Measurements from ENCODE around the gene NDUFS3. TPM values are rescaled to one million over a fixed set of nuclear protein-coding genes. Genes with fewer than 3 reads are reported as not detected.

Gene NDUFS3
- polyA plus RNA-seq, 1 donor: 112 TPM

- Histone ChIP-seq H3K4me1 (ENCODE audit: control insufficient read depth, insufficient read depth, low read length) (no peaks in the 10 kb centered on the region), H3K27ac (ENCODE audit: low read length) (no peak overlapping the region), H3K4me3 (ENCODE audit: low read length) (no peak overlapping the region), H3K27me3 (ENCODE audit: control insufficient read depth, insufficient read depth, low read length) (no peaks in the 10 kb centered on the region), H3K9me3 (ENCODE audit: control insufficient read depth, low read depth, low read length) (no peaks in the 10 kb centered on the region), H3K36me3 (ENCODE audit: control insufficient read depth, insufficient read depth, low read length) (peaks cover 38% of the 10 kb centered on the region)
- 100% methylated on average over 1 of the region's 4 CpGs for WGBS (ENCODE audit: insufficient coverage, low lambda C conversion rate)
- DNase-seq: no peak
Measured at GRCh38 chr11:47571357-47571729, 7.5 kb upstream of the NDUFS3 start.

- no peaks in the 10 kb centered on the region for H3K4me1 ChIP-seq (ENCODE audit: control insufficient read depth, insufficient read depth, low read length)
- H3K27me3 ChIP-seq (ENCODE audit: control insufficient read depth, insufficient read depth, low read length): no peaks in the 10 kb centered on the region
- H3K27ac ChIP-seq (ENCODE audit: low read length): no peak overlapping the region
- no peaks in the 10 kb centered on the region for H3K9me3 ChIP-seq (ENCODE audit: control insufficient read depth, low read depth, low read length)
- peaks cover 38% of the 10 kb centered on the region for H3K36me3 ChIP-seq (ENCODE audit: control insufficient read depth, insufficient read depth, low read length)
- no CpG with 5 or more reads among the region's 1 CpG for WGBS (ENCODE audit: insufficient coverage, low lambda C conversion rate)
- H3K4me3 ChIP-seq (ENCODE audit: low read length): no peak overlapping the region
- DNase-seq: no peak
Measured at GRCh38 chr11:47571895-47572294, 7.0 kb upstream of the NDUFS3 start.

DNA sequence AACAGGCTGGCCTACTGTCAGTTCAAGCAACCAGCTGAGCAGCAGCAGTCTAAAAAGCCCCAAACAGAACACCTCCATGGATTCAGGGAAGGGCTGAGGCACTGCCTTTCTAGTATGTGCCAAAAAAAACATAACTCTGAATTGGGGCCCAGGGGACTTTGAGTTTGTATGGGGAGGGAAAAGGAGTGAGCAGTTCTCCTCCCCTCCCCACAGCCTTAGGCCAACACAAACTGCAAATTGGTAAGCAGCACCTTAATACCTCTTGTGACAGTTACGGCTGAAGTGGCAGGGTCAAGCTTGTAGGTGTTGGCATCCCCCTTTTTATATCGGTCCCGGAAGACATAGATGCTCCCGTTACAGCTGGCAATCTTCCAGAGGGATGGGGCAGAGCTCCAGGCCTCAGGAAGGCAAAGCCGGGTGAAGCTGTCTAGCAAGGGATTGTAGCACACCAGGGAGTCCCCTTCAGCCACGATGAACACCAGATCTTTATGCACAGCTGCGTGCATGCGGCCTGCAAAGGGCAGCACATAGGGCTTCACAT lies 6.1 kb upstream of the NDUFS3 start:
- Histone ChIP-seq H3K27me3 (ENCODE audit: control insufficient read depth, insufficient read depth, low read length) (no peaks in the 10 kb centered on the region), H3K4me3 (ENCODE audit: low read length) (no peak overlapping the region), H3K27ac (ENCODE audit: low read length) (no peak overlapping the region), H3K4me1 (ENCODE audit: control insufficient read depth, insufficient read depth, low read length) (peaks cover 3% of the 10 kb centered on the region), H3K36me3 (ENCODE audit: control insufficient read depth, insufficient read depth, low read length) (peaks cover 45% of the 10 kb centered on the region), H3K9me3 (ENCODE audit: control insufficient read depth, low read depth, low read length) (no peaks in the 10 kb centered on the region)
- no peak for DNase-seq
- no CpG with 5 or more reads among the region's 8 CpGs for WGBS (ENCODE audit: insufficient coverage, low lambda C conversion rate)

DNA sequence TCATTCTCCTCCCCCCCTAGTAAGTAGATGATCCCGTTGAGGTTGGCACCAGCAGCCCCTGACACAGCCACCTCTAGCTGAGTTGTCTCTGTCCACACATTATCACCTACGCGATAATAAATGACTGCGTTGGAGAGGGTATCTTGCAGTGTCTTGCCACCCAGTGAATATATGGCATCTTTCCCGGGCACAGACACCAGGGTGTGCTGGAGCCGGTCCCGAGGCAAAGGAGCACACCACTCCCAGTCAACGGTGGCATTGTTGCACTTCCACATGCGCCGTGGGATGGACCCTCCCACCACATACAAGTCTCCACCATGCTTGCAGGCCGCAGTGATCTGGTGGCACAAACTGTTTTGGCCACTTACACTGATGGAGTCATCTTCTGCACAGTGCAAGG lies 5.6 kb upstream of the NDUFS3 start:
- no peaks in the 10 kb centered on the region for H3K27me3 ChIP-seq (ENCODE audit: control insufficient read depth, insufficient read depth, low read length)
- peaks cover 45% of the 10 kb centered on the region for H3K36me3 ChIP-seq (ENCODE audit: control insufficient read depth, insufficient read depth, low read length)
- no peak overlapping the region for H3K27ac ChIP-seq (ENCODE audit: low read length)
- WGBS (ENCODE audit: insufficient coverage, low lambda C conversion rate): no CpG with 5 or more reads among the region's 11 CpGs
- no peaks in the 10 kb centered on the region for H3K9me3 ChIP-seq (ENCODE audit: control insufficient read depth, low read depth, low read length)
- DNase-seq: no peak
- H3K4me1 ChIP-seq (ENCODE audit: control insufficient read depth, insufficient read depth, low read length): peaks cover 7% of the 10 kb centered on the region
- H3K4me3 ChIP-seq (ENCODE audit: low read length): no peak overlapping the region

DNA sequence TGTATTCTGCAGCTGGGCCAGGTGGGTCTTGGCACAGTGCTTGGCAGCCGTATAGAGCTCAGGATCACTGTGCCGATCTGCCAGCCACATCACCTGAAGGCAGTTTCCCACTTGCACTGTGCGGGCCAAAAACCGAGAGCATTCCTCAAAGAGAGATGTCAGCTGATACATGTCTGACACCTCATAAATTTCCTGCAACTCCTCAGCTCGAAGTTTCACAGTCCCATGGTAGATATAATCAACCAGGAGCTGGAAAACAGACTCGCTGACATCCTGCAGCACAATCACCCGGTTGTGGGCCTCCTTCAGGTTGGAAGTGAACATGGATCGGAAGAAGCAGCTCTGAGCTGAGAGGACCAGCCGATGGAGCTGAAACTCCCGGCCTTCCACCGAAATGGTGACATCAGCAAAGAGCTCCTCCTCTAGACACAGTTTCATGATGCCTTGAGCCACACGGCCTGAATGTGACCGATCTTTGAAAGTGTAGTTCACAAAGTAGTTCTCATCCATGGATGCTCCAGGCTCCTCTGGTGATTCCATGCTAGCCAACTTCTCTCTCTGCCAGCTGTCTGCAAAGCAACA lies 1.3 kb upstream of the NDUFS3 start:
- Histone ChIP-seq H3K27me3 (ENCODE audit: control insufficient read depth, insufficient read depth, low read length) (no peaks in the 10 kb centered on the region), H3K4me3 (ENCODE audit: low read length) (no peak overlapping the region), H3K9me3 (ENCODE audit: control insufficient read depth, low read depth, low read length) (no peaks in the 10 kb centered on the region), H3K4me1 (ENCODE audit: control insufficient read depth, insufficient read depth, low read length) (peaks cover 15% of the 10 kb centered on the region), H3K36me3 (ENCODE audit: control insufficient read depth, insufficient read depth, low read length) (peaks cover 48% of the 10 kb centered on the region), H3K27ac (ENCODE audit: low read length) (no peak overlapping the region)
- WGBS (ENCODE audit: insufficient coverage, low lambda C conversion rate): no CpG with 5 or more reads among the region's 13 CpGs
- no peak for DNase-seq

DNA sequence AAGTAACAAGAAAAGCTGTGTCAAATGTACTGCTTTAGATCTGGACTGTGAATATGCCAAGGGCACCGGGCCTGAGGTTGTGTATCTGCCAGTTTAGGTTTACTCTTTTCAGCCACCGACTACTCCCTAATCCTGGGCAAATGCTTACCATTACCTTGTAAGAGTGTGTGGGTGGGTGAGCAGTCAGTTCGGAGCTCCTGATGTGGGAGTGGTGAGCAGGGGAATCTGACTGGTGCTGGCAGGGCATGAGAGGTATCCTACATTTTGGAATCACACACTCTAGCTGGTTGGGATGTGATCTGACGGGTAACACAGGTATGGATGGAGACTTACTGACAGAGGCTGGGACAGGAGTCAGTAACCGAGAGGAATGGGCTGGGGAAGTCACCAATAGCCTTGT lies 5.0 kb downstream of the NDUFS3 start:
- peaks cover 51% of the 10 kb centered on the region for H3K36me3 ChIP-seq (ENCODE audit: control insufficient read depth, insufficient read depth, low read length)
- H3K27ac ChIP-seq (ENCODE audit: low read length): no peak overlapping the region
- no peak for DNase-seq
- no peak overlapping the region for H3K4me3 ChIP-seq (ENCODE audit: low read length)
- peaks cover 22% of the 10 kb centered on the region for H3K4me1 ChIP-seq (ENCODE audit: control insufficient read depth, insufficient read depth, low read length)
- H3K9me3 ChIP-seq (ENCODE audit: control insufficient read depth, low read depth, low read length): no peaks in the 10 kb centered on the region
- no CpG with 5 or more reads among the region's 5 CpGs for WGBS (ENCODE audit: insufficient coverage, low lambda C conversion rate)
- no peaks in the 10 kb centered on the region for H3K27me3 ChIP-seq (ENCODE audit: control insufficient read depth, insufficient read depth, low read length)

DNA sequence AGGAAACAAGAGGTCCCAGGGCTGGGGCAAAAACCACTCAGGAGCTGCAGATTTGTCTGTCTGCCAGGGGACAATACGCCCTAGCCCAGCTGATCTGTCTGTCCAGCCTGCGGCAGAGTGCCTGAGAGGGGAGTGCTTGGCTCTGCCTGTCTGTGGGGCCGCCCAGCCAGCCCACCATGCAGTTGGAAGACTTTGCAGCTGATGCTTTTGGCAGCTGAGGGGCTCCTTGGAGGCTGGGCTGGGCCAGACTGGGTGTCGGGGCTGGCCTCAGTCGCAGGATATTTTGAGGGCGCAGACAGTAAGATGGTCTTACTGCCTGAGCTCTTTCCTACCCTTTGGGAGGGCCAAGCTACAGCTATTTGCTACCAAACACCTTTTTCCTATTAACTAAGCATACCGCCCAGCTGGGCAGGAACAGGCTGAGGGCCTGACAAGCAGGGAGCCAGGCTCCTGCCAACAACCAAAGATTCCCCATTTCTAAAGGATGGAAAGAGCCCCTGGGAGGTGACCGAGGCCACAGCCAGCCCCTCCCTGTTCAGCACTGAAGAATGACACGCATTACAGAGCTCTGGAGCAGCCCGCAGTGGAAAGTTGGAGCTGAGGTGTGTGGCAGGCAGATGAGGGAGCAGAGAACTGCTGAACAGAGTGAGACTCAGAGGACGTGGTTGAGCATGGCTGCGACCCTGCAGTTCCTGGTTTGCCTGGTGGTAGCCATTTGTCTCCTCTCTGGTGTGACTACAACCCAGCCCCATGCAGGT lies 7.4 kb downstream of the NDUFS3 start, which contains the start of gene FAM180B:
Gene FAM180B, plus strand, starts transcription at position 581 of the 758 bp plus-strand sequence. Its CDS starts 91 bp downstream, at position 672.
- Histone ChIP-seq H3K4me3 (ENCODE audit: low read length) (no peak within 1 kb of the TSS), H3K27ac (ENCODE audit: low read length) (peak within 1 kb of the TSS; percentile 60), H3K27me3 (ENCODE audit: control insufficient read depth, insufficient read depth, low read length) (peaks cover 4% of the 10 kb centered on the region), H3K9me3 (ENCODE audit: control insufficient read depth, low read depth, low read length) (peaks cover 5% of the 10 kb centered on the region), H3K4me1 (ENCODE audit: control insufficient read depth, insufficient read depth, low read length) (peaks cover 17% of the 10 kb centered on the region), H3K36me3 (ENCODE audit: control insufficient read depth, insufficient read depth, low read length) (peaks cover 38% of the 10 kb centered on the region)
- DNase-seq: no peak
- WGBS (ENCODE audit: insufficient coverage, low lambda C conversion rate): no CpG with 5 or more reads among the region's 12 CpGs

DNA sequence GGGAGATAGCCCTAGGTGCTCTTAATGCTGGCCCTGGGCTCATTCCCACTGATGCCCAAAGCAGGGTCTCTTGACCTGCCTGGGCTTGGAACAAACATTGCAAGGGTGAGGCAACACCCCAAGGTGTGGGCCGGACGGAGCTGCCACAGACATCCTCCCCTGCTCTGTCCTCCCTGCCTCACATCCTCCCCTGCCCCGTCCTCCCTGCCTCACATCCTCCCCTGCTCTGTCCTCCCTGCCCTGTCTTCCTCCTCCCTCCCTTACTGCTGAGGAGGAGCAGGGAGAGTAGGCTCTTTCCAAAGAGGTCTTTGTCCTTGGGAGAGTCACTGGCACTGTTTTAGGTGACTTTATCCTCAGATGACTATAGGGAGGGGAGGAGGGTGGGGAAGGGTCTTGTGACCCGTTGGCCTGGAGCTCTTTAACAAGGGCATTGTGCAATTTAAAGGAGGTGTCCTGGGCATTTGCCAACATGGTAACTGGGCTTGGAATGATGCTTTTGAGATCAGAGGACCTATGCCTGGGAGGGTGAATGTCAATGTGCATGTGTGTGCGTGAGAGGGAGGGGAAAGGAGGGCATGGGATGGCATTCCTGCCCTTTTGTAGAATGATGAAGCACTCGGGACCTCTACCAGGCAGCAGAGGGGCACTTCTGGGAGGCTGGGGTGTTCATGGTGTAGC lies 8.3 kb downstream of the NDUFS3 start:
- no CpG with 5 or more reads among the region's 6 CpGs for WGBS (ENCODE audit: insufficient coverage, low lambda C conversion rate)
- H3K27me3 ChIP-seq (ENCODE audit: control insufficient read depth, insufficient read depth, low read length): peaks cover 12% of the 10 kb centered on the region
- no peak for DNase-seq
- peaks cover 29% of the 10 kb centered on the region for H3K36me3 ChIP-seq (ENCODE audit: control insufficient read depth, insufficient read depth, low read length)
- no peak overlapping the region for H3K4me3 ChIP-seq (ENCODE audit: low read length)
- peak overlapping the region; percentile 60 for H3K27ac ChIP-seq (ENCODE audit: low read length)
- H3K4me1 ChIP-seq (ENCODE audit: control insufficient read depth, insufficient read depth, low read length): peaks cover 17% of the 10 kb centered on the region
- peaks cover 5% of the 10 kb centered on the region for H3K9me3 ChIP-seq (ENCODE audit: control insufficient read depth, low read depth, low read length)

- Histone ChIP-seq H3K27ac (ENCODE audit: low read length) (peak overlapping the region; percentile 64), H3K36me3 (ENCODE audit: control insufficient read depth, insufficient read depth, low read length) (peaks cover 23% of the 10 kb centered on the region)
Measured at GRCh38 chr11:47587723-47588326, 9.0 kb downstream of the NDUFS3 start.

DNA sequence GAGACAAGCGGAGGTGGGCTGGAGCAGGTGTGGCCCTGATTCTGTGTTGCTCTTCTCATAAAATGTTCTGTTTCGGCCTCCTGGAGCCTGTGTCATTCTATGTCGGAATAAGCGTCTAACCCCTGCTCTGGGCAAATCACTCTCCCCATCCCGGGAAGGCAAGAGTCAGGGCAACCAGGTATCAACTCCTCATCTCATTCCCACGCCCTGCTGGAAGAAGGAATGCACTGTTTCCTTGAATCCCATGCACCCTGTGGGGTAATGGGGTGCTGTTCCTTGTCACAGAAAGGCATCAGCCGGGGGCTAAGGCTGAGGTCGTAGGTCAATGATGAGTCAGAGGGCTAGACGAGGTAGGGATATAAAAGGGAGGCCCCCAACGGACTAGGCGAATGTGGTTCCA lies 10.2 kb downstream of the NDUFS3 start:
- Histone ChIP-seq H3K9me3 (ENCODE audit: control insufficient read depth, low read depth, low read length) (peaks cover 5% of the 10 kb centered on the region), H3K4me3 (ENCODE audit: low read length) (peak overlapping the region; percentile 49), H3K27ac (ENCODE audit: low read length) (no peak overlapping the region), H3K4me1 (ENCODE audit: control insufficient read depth, insufficient read depth, low read length) (peaks cover 20% of the 10 kb centered on the region), H3K36me3 (ENCODE audit: control insufficient read depth, insufficient read depth, low read length) (peaks cover 10% of the 10 kb centered on the region), H3K27me3 (ENCODE audit: control insufficient read depth, insufficient read depth, low read length) (peaks cover 31% of the 10 kb centered on the region)
- DNase-seq: no peak
- no CpG with 5 or more reads among the region's 11 CpGs for WGBS (ENCODE audit: insufficient coverage, low lambda C conversion rate)

More at GRCh38 chr11:47587723-47588326, 9.0 kb downstream of the NDUFS3 start:
- Histone ChIP-seq H3K27me3 (ENCODE audit: control insufficient read depth, insufficient read depth, low read length) (peaks cover 18% of the 10 kb centered on the region), H3K9me3 (ENCODE audit: control insufficient read depth, low read depth, low read length) (peaks cover 5% of the 10 kb centered on the region), H3K4me1 (ENCODE audit: control insufficient read depth, insufficient read depth, low read length) (peaks cover 17% of the 10 kb centered on the region), H3K4me3 (ENCODE audit: low read length) (no peak overlapping the region)
- DNase-seq: peak; percentile 85 to 90
- no CpG with 5 or more reads among the region's 14 CpGs for WGBS (ENCODE audit: insufficient coverage, low lambda C conversion rate)

Measured in large intestine (tissue), 3 donors.